ENCODE data around the gene SHMT2. TPM values are rescaled to one million over a fixed set of nuclear protein-coding genes. Genes with fewer than 3 reads are reported as not detected.

SHMT2 gene
- total and polyA plus RNA-seq, 2 of the 4 experiments (the other 2 are of a cell fraction) = 266 to 364 TPM

GRCh38 chr12:57236925-57237595 is 7.5 kb downstream of the SHMT2 start:
- no peak overlapping the region for H2BK5ac ChIP-seq (ENCODE audit: low read depth, low read length, poor library complexity, severe bottlenecking)
- H2AK5ac ChIP-seq (ENCODE audit: low read depth, low read length) = no peak overlapping the region
- in situ Hi-C loops (cut with MboI; ENCODE audit: low sequenced_read_pairs) (no loop called here), dilution Hi-C loops (cut with HindIII; ENCODE audit: low sequenced_read_pairs, unreplicated experiment) (no loop called here), intact Hi-C loops (cut with micrococcal nuclease) (loop anchor here (5.0 kb wide), 1 partner anchor 170 kb away; no protein-coding TSS in a partner anchor)
- no peak for TF ChIP-seq RAD21 (IDR thresholded peaks at IDR 0.05; ENCODE audit: low read length)
- no peak for TF ChIP-seq MAZ (IDR thresholded peaks at IDR 0.05; ENCODE audit: borderline replicate concordance, low read depth, low read length)
- no peak for TF ChIP-seq RCOR1 (IDR thresholded peaks at IDR 0.05; ENCODE audit: insufficient replicate concordance, low read length)
- peaks cover 10% of the 10 kb centered on the region for H3K9me1 ChIP-seq (ENCODE audit: insufficient read depth, low read length)
- ATAC-seq (ENCODE audit: low read depth) (no peak), DNase-seq (no peak)
- POLR2A ChIA-PET (ENCODE audit: unreplicated experiment) = no interaction called here
- CTCF ChIA-PET = no interaction called here
- peaks cover 12% of the 10 kb centered on the region for H3K4me1 ChIP-seq (ENCODE audit: control insufficient read depth, insufficient read depth, low read length)
- WGBS, 2 experiments (ENCODE audit: extremely low coverage in 2 of 2, insufficient read length in 1 of 2) = no CpG with 5 or more reads among the region's 9 CpGs
- H4K5ac ChIP-seq (ENCODE audit: low read depth, low read length) = no peak overlapping the region
- no peak overlapping the region for H3K56ac ChIP-seq (ENCODE audit: extremely low read depth, insufficient read depth, low read length)
- peaks cover 31% of the 10 kb centered on the region for H3K36me3 ChIP-seq (ENCODE audit: control insufficient read depth, insufficient read depth, low read length)
- peaks cover 35% of the 10 kb centered on the region for H4K20me1 ChIP-seq (ENCODE audit: insufficient read depth, low read length)
- H3K23ac ChIP-seq (ENCODE audit: low read depth, low read length) = no peak overlapping the region
- no peak overlapping the region for H4K91ac ChIP-seq (ENCODE audit: insufficient read depth, low read depth, low read length)
- H3K9me3 ChIP-seq (ENCODE audit: control insufficient read depth, insufficient read depth, low read length) = no peaks in the 10 kb centered on the region
- H2BK15ac ChIP-seq (ENCODE audit: low read depth, low read length) = no peak overlapping the region
- BruUV-seq (replicated peaks) = no TSS peak
- peaks cover 5% of the 10 kb centered on the region; the same call in 1 of the 2 replicates for H3K27me3 ChIP-seq (ENCODE audit: control insufficient read depth, insufficient read depth, low read length)
- H2AK9ac ChIP-seq (replicated peaks; ENCODE audit: low read depth, low read length, poor library complexity) = no peak overlapping the region
- H3K9ac ChIP-seq (ENCODE audit: low read depth, low read length) = peak overlapping the region; percentile 5; the same call in 1 of the 2 replicates
- H3K4me3 ChIP-seq (ENCODE audit: insufficient read depth, low read depth, low read length) = no peak overlapping the region
- H3K18ac ChIP-seq (ENCODE audit: low read depth, low read length) = no peak overlapping the region
- H3K79me1 ChIP-seq (ENCODE audit: low read depth in 1 of 2, low read length in 2 of 2) = peaks cover 8 to 33% of the 10 kb centered on the region in 2 experiments
- no peak overlapping the region for H3K4me2 ChIP-seq (ENCODE audit: low read depth, low read length)
- no peak overlapping the region for H3K4ac ChIP-seq (ENCODE audit: low read depth, low read length)
- H2AFZ ChIP-seq (replicated peaks; ENCODE audit: low read length, poor library complexity) = no peak overlapping the region
- H3K14ac ChIP-seq (replicated peaks; ENCODE audit: low read depth, low read length) = no peak overlapping the region
- H2BK20ac ChIP-seq (ENCODE audit: low read depth, low read length) = no peak overlapping the region
- H2BK120ac ChIP-seq (ENCODE audit: low read depth, low read length) = no peak overlapping the region
- no peak overlapping the region for H4K8ac ChIP-seq (ENCODE audit: low read depth in 2 of 2, low read length in 2 of 2)
- H3K27ac ChIP-seq (ENCODE audit: insufficient read depth, low read length) = no peak overlapping the region

Data from IMR-90 (cell line).